IPS-18a (cell line): Measurements from ENCODE around the gene MUC12.

Experiments
- H3K27ac ChIP-seq: one replicate; pipeline ENCODE4 v1.5.1; 2013; ENCODE audit warnings: low read length
- H3K27me3 ChIP-seq: one replicate; pipeline ENCODE4 v1.6.1; 2013; ENCODE audit warnings: mild to moderate bottlenecking, low read length; ENCODE audit not compliant: control insufficient read depth, insufficient read depth
- H3K36me3 ChIP-seq: one replicate; pipeline ENCODE4 v1.6.1; 2013; ENCODE audit warnings: low read depth, low read length; ENCODE audit not compliant: control insufficient read depth
- H3K4me1 ChIP-seq: one replicate; pipeline ENCODE4 v1.6.1; 2013; ENCODE audit warnings: low read depth, low read length; ENCODE audit not compliant: control insufficient read depth
- H3K4me3 ChIP-seq: one replicate; pipeline ENCODE4 v1.5.1; 2013; ENCODE audit warnings: low read length
- H3K9ac ChIP-seq: one replicate; pipeline ENCODE4 v1.6.1; 2013; ENCODE audit warnings: mild to moderate bottlenecking, low read length, moderate library complexity
- H3K9me3 ChIP-seq: one replicate; pipeline ENCODE4 v1.6.1; 2013; ENCODE audit warnings: low read depth, low read length; ENCODE audit not compliant: control insufficient read depth

MUC12 gene

DNA sequence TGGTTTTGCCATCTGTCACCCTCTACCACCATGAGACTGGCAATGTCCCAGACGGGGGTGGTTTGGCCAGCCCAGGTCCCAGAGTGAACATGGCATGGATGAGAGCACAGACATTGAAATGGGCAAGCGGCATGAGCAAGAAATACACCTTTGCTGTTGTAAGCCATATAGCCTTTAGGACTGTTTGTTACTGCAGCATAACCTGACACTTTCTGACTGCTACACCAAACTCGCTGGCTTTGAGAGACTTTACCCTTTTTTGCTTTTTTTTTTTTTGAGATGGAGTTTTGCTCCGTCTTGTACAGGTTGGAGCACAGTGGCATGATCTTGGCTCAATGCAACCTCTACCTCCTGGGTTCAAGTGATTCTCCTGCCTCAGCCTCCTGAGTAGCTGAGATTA is 25.2 kb upstream of the MUC12 start:
- no peaks in the 10 kb centered on the region for H3K27me3 ChIP-seq
- H3K4me3 ChIP-seq: peak overlapping the region; percentile 11
- no peak overlapping the region for H3K9ac ChIP-seq
- H3K27ac ChIP-seq: no peak overlapping the region
- peaks cover 9% of the 10 kb centered on the region for H3K4me1 ChIP-seq
- H3K9me3 ChIP-seq: no peaks in the 10 kb centered on the region
- H3K36me3 ChIP-seq: no peaks in the 10 kb centered on the region

DNA sequence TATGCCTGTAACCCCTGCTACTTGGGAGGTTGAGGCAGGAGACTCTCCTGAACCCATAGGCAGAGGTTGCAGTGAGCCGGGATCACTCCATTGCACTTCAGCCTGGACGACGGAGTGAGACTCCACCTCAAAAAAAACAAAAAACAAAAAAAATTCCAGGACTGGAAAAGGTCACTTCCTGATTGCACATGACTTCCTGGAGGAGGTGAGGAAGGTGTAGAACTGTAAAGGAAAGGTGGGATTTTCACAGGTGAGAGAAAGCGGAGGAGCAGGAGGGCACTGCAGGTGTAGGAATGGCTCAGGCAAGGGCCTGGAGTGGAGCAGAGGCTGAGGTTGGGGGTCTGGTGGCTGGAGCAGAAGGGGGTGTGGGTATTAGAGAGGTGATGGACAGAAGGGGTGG is 23.3 kb upstream of the MUC12 start:
- H3K4me1 ChIP-seq: peaks cover 26% of the 10 kb centered on the region
- no peak overlapping the region for H3K9ac ChIP-seq
- no peak overlapping the region for H3K27ac ChIP-seq
- H3K27me3 ChIP-seq: no peaks in the 10 kb centered on the region
- no peaks in the 10 kb centered on the region for H3K9me3 ChIP-seq
- H3K4me3 ChIP-seq: no peak overlapping the region
- no peaks in the 10 kb centered on the region for H3K36me3 ChIP-seq

DNA sequence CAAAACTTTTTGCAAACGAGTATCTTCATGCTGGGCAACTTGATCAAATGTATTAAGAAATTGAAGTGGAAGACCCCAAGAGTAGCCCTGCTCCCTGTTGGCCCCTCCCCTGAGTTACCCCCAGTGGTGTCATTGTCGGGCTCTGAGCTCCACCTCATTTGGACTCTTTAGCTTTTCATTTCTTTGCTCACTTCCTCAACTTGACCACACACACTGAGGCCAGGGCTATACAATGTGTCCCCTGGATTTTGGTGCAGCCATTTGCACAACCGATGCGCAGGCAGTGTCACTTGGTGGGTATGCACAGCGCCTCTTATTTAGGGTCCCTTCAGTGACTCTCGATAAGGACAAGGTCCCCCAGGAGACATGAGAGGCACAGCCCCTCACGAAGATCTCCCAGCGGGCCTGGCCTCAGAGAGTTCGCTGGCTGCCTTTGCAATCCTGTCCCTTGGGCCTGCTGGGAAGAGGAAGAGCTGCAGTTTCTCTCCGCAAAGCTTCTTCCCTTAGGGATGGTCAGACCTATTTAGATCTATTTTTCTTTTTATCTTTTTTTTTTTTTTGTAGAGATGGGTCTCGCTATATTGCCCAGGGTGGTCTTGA is 22.5 kb upstream of the MUC12 start:
- Histone ChIP-seq H3K27ac (no peak overlapping the region), H3K9me3 (no peaks in the 10 kb centered on the region), H3K36me3 (no peaks in the 10 kb centered on the region), H3K4me1 (peaks cover 26% of the 10 kb centered on the region), H3K9ac (no peak overlapping the region), H3K4me3 (no peak overlapping the region), H3K27me3 (no peaks in the 10 kb centered on the region)

DNA sequence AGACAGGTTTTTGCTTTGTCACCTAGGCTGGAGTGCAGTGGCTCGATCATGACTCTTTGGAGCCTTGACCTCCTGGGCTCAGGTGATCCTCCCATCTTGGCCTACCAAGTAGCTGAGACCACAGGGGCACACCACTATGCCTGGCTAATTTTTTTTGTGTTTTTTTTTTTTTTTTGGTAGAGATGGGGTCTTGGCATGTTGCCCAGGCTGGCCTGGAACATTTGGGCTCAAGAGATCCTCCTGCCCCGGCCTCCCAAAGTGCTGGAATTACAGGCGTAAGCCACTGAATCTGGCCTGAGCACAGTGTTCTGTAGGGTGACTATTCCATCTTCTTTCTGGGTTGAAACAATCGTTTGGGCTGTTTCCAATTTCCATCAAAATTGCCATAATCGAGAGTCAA is 21.6 kb upstream of the MUC12 start:
- Histone ChIP-seq H3K36me3 (no peaks in the 10 kb centered on the region), H3K9ac (no peak overlapping the region), H3K4me1 (peaks cover 26% of the 10 kb centered on the region), H3K4me3 (no peak overlapping the region), H3K9me3 (no peaks in the 10 kb centered on the region), H3K27me3 (no peaks in the 10 kb centered on the region), H3K27ac (no peak overlapping the region)

DNA sequence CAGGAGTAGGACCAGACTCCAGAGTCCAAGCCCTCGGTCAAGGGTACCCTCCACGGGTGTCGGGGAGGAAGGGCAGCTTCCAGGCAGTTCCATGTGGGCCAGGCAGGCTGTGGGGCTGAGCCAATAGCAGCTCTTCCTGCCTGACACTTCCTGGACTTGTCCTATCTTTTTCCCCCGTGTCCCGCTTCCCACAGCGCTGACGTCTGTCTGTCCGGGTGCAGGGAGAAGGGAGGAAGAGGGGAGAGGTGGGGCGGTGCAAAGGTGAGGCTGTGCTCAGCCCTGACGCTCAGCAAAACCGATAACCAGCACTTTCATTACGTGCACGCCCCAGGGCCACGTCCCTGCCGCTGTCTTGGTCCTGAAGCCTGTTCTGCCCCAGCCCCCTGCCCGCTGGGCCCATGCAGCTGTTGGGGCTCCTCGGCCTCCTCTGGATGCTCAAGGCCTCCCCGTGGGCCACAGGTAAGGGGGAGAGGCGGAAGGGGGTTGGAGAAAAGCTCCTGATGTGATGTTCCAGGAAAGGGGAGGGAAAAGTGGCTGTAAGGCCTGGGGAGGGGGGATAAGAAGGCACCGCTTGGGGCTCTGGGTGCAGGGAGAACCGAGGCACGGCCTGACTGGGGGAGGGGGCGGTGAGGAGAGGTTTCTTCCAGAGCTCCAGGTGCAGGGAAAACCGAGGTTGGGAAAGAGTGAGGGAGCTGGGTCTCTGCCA is 20.0 kb upstream of the MUC12 start, which contains the start of gene MUC3A:
Gene MUC3A, plus strand, starts transcription at position 308 of the 706 bp plus-strand sequence. Its CDS starts 91 bp downstream, at position 399.
- H3K4me1 ChIP-seq: peaks cover 24% of the 10 kb centered on the region
- H3K27me3 ChIP-seq: no peaks in the 10 kb centered on the region
- no peaks in the 10 kb centered on the region for H3K36me3 ChIP-seq
- no peak within 1 kb of the TSS for H3K27ac ChIP-seq
- no peaks in the 10 kb centered on the region for H3K9me3 ChIP-seq
- H3K9ac ChIP-seq: no peak within 1 kb of the TSS
- H3K4me3 ChIP-seq: no peak within 1 kb of the TSS

DNA sequence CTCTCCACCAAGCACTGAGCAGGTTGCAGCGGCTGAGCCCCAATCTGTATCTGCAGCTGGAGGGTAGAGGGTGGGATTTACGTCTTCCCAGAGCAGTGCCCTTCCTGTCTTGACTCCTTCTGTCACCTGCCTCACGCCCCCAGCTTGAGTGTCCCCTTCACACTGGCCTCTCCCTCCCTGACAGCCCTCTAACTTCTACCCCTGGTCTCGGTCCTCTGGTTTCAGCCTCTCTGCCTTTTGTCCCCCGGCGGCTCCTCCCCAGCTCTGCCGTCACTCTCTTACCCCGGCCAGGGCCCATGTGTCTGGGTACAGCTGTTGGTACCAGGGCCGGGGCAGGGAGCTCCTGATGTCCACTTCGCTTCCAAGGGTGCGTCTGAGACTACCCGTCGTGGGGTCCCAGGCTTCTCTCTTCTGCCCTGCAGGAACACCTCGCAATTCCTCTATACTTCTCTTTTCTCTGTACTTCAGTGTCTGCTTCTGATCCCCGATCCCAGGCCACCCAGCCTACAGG is 19.4 kb upstream of the MUC12 start:
- Histone ChIP-seq H3K27me3 (no peaks in the 10 kb centered on the region), H3K9ac (no peak overlapping the region), H3K9me3 (no peaks in the 10 kb centered on the region), H3K4me1 (peaks cover 24% of the 10 kb centered on the region), H3K27ac (no peak overlapping the region), H3K4me3 (no peak overlapping the region), H3K36me3 (no peaks in the 10 kb centered on the region)

DNA sequence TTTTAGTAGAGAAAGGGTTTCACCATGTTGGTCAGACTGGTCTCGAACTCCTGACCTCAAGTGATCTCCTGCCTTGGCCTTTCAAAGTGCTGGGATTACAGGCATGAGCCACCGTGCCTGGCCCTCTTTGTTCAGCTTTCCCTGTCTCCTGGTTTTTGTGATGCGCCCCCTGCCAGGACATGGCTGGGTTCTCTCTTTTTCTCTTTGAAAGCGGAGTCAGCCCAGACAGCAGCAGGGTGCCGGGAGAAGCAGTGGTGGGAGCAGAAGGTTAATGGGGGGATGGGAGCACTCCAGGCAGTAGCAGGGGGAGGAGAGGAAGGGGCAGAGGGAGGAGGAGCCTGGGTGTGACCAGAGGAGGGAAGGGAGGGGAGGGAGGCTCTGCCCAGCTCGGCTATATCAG is 18.2 kb upstream of the MUC12 start:
- Histone ChIP-seq H3K9me3 (no peaks in the 10 kb centered on the region), H3K36me3 (no peaks in the 10 kb centered on the region), H3K27ac (no peak overlapping the region), H3K27me3 (no peaks in the 10 kb centered on the region), H3K4me1 (peaks cover 21% of the 10 kb centered on the region), H3K4me3 (no peak overlapping the region), H3K9ac (no peak overlapping the region)

DNA sequence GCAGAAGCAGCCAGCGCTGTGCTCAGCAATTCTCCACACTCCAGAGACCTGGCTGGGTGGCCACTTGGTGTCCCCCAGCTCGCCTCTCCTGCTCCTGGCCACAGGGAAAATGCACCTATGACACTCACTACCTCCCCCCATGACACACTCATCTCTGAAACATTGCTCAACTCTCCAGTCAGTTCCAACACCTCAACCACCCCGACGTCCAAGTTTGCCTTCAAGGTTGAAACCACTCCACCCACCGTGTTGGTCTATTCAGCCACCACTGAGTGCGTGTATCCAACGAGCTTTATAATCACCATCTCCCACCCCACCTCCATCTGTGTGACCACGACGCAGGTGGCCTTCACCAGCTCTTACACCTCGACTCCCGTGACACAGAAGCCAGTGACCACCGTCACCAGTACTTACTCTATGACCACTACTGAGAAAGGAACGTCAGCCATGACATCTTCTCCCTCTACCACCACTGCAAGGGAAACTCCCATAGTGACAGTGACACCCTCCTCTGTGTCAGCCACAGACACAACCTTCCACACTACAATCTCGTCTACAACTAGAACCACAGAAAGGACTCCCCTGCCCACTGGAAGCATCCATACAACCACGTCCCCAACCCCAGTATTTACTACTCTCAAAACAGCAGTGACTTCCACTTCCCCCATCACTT is 17.3 kb upstream of the MUC12 start:
- peaks cover 20% of the 10 kb centered on the region for H3K4me1 ChIP-seq
- no peaks in the 10 kb centered on the region for H3K27me3 ChIP-seq
- H3K36me3 ChIP-seq: no peaks in the 10 kb centered on the region
- no peaks in the 10 kb centered on the region for H3K9me3 ChIP-seq
- H3K9ac ChIP-seq: no peak overlapping the region
- H3K27ac ChIP-seq: no peak overlapping the region
- no peak overlapping the region for H3K4me3 ChIP-seq

DNA sequence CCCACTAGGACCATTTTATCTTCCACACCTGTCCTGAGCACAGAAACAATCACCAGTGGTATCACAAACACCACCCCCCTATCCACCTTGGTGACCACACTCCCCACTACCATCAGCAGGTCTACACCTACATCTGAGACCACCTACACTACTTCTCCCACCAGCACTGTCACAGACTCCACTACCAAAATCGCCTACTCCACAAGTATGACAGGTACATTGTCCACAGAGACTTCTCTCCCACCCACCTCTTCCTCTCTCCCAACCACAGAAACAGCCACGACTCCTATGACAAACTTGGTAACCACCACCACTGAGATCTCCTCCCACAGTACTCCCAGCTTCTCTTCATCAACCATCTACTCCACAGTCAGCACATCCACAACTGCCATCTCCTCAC is 16.7 kb upstream of the MUC12 start:
- H3K27ac ChIP-seq: no peak overlapping the region
- no peak overlapping the region for H3K4me3 ChIP-seq
- no peak overlapping the region for H3K9ac ChIP-seq
- peaks cover 20% of the 10 kb centered on the region for H3K4me1 ChIP-seq
- no peaks in the 10 kb centered on the region for H3K27me3 ChIP-seq
- no peaks in the 10 kb centered on the region for H3K36me3 ChIP-seq
- no peaks in the 10 kb centered on the region for H3K9me3 ChIP-seq

DNA sequence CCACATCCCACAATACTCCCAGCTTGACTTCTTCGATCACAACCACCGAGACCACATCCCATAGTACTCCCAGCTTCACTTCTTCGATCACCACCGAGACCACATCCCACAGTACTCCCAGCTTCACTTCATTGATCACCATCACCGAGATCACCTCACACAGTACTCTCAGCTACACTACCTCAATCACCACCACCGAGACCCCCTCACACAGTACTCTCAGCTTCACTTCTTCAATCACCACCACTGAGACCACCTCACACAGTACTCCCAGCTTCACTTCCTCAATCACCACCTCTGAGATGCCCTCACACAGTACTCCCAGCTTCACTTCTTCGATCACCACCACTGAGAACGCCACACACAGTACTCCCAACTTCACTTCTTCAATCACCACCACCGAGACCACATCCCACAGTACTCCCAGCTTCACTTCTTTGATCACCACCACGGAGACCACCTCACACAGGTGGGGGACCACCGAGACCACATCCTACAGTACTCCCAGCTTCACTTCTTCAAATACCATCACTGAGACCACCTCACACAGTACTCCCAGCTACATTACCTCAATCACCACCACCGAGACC is 11.4 kb upstream of the MUC12 start:
- H3K4me3 ChIP-seq: no peak overlapping the region
- H3K27ac ChIP-seq: no peak overlapping the region
- no peak overlapping the region for H3K9ac ChIP-seq
- H3K4me1 ChIP-seq: no peaks in the 10 kb centered on the region
- H3K27me3 ChIP-seq: no peaks in the 10 kb centered on the region
- no peaks in the 10 kb centered on the region for H3K9me3 ChIP-seq
- no peaks in the 10 kb centered on the region for H3K36me3 ChIP-seq

DNA sequence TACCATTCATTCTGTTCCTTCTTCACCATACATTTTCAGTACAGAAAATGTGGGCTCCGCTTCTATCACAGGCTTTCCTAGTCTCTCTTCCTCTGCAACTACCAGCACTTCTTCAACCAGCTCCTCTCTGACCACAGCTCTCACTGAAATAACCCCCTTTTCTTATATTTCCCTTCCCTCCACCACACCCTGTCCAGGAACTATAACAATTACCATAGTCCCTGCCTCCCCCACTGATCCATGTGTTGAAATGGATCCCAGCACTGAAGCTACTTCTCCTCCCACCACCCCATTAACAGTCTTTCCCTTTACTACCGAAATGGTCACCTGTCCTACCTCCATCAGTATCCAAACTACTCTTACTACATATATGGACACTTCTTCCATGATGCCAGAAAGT is 9.5 kb upstream of the MUC12 start:
- no peak overlapping the region for H3K9ac ChIP-seq
- peaks cover 6% of the 10 kb centered on the region for H3K27me3 ChIP-seq
- peaks cover 6% of the 10 kb centered on the region for H3K4me1 ChIP-seq
- H3K4me3 ChIP-seq: no peak overlapping the region
- H3K27ac ChIP-seq: no peak overlapping the region
- no peaks in the 10 kb centered on the region for H3K9me3 ChIP-seq
- no peaks in the 10 kb centered on the region for H3K36me3 ChIP-seq
